Measurements from ENCODE around the gene NTM. TPM values are rescaled to one million over a fixed set of nuclear protein-coding genes. Genes with fewer than 3 reads are reported as not detected.

Gene NTM
- total and polyA plus RNA-seq, 2 donors (not counting 1 experiment from before 2014, with no cell fraction given): 12.3 to 28.6 TPM

DNA sequence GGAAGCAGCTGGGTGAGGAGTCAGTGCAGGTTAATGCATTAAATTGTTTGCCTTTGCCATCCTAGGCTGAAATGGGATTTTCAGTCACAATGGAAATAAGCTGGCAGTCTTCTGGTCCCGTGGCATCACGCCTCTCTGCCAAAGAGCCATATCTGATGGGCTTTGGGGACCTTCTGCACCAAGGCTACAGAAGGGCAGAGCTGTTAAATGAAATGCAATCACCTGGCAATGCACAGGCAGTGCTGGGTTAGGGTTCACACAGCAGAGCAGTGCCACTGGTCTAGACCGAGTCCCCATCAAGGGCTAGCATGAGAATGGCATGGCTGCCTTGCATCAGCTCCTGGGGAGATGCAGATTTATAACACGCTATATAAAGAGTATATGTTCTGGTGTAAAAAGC, 749.2 kb downstream of the NTM start:
- no peak for DNase-seq (ENCODE audit: low read depth in 2 of 2)
- TF ChIP-seq EZH2 (IDR thresholded peaks at IDR 0.05; ENCODE audit: low read length, missing control alignments): no peak
- TF ChIP-seq, protein P1, sequence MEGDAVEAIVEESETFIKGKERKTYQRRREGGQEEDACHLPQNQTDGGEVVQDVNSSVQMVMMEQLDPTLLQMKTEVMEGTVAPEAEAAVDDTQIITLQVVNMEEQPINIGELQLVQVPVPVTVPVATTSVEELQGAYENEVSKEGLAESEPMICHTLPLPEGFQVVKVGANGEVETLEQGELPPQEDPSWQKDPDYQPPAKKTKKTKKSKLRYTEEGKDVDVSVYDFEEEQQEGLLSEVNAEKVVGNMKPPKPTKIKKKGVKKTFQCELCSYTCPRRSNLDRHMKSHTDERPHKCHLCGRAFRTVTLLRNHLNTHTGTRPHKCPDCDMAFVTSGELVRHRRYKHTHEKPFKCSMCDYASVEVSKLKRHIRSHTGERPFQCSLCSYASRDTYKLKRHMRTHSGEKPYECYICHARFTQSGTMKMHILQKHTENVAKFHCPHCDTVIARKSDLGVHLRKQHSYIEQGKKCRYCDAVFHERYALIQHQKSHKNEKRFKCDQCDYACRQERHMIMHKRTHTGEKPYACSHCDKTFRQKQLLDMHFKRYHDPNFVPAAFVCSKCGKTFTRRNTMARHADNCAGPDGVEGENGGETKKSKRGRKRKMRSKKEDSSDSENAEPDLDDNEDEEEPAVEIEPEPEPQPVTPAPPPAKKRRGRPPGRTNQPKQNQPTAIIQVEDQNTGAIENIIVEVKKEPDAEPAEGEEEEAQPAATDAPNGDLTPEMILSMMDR (conservative IDR thresholded peaks at IDR 0.05 in 1 of 2, IDR thresholded peaks at IDR 0.05 in 1 of 2; ENCODE audit: low read depth in 1 of 2, low read length in 2 of 2): no peak
- no peak overlapping the region for H3K4me2 ChIP-seq (ENCODE audit: extremely low read depth, insufficient read depth, low read length)
- H3K9me3 ChIP-seq (ENCODE audit: control insufficient read depth, insufficient read depth, low read depth, low read length): no peaks in the 10 kb centered on the region
- H3K27me3 ChIP-seq (ENCODE audit: control insufficient read depth, insufficient read depth, low read length): no peaks in the 10 kb centered on the region
- no peak overlapping the region for H2AFZ ChIP-seq (ENCODE audit: low read length)
- no peaks in the 10 kb centered on the region for H3K79me2 ChIP-seq (ENCODE audit: control insufficient read depth, insufficient read depth, low read length)
- no peak overlapping the region for H3K27ac ChIP-seq (ENCODE audit: insufficient read depth, low read length)
- H3K4me1 ChIP-seq (ENCODE audit: control insufficient read depth, extremely low read depth, insufficient read depth, low read length): no peaks in the 10 kb centered on the region
- H3K4me3 ChIP-seq (replicated peaks in 1 of 4; ENCODE audit: control extremely low read depth in 1 of 4, insufficient read depth in 1 of 4, low read depth in 3 of 4, low read length in 4 of 4): no peak overlapping the region
- no peaks in the 10 kb centered on the region for H3K36me3 ChIP-seq (ENCODE audit: control insufficient read depth, insufficient read depth, low read length)
- H4K20me1 ChIP-seq (ENCODE audit: control insufficient read depth, extremely low read depth, insufficient read depth, low read length): no peaks in the 10 kb centered on the region
- no peak overlapping the region for H3K9ac ChIP-seq (ENCODE audit: insufficient read depth, low read length)

- TF ChIP-seq, protein P1 (conservative IDR thresholded peaks at IDR 0.05 in 1 of 2, IDR thresholded peaks at IDR 0.05 in 1 of 2; ENCODE audit: low read depth in 1 of 2, low read length in 2 of 2): no peak
- TF ChIP-seq EZH2 (IDR thresholded peaks at IDR 0.05; ENCODE audit: low read length, missing control alignments): no peak
- H3K9ac ChIP-seq (ENCODE audit: insufficient read depth, low read length): no peak overlapping the region
- H4K20me1 ChIP-seq (ENCODE audit: control insufficient read depth, extremely low read depth, insufficient read depth, low read length): no peaks in the 10 kb centered on the region
- no peaks in the 10 kb centered on the region for H3K27me3 ChIP-seq (ENCODE audit: control insufficient read depth, insufficient read depth, low read length)
- peak in 1 of 2 donors; percentile 6 for DNase-seq (ENCODE audit: low read depth in 2 of 2)
- H3K9me3 ChIP-seq (ENCODE audit: control insufficient read depth, insufficient read depth, low read depth, low read length): no peaks in the 10 kb centered on the region
- H3K4me2 ChIP-seq (ENCODE audit: extremely low read depth, insufficient read depth, low read length): no peak overlapping the region
- H3K4me1 ChIP-seq (ENCODE audit: control insufficient read depth, extremely low read depth, insufficient read depth, low read length): peaks cover 9% of the 10 kb centered on the region
- no peaks in the 10 kb centered on the region for H3K36me3 ChIP-seq (ENCODE audit: control insufficient read depth, insufficient read depth, low read length)
- no peaks in the 10 kb centered on the region for H3K79me2 ChIP-seq (ENCODE audit: control insufficient read depth, insufficient read depth, low read length)
- H2AFZ ChIP-seq (ENCODE audit: low read length): no peak overlapping the region
- no peak overlapping the region for H3K27ac ChIP-seq (ENCODE audit: insufficient read depth, low read length)
- no peak overlapping the region for H3K4me3 ChIP-seq (replicated peaks in 1 of 4; ENCODE audit: control extremely low read depth in 1 of 4, insufficient read depth in 1 of 4, low read depth in 3 of 4, low read length in 4 of 4)
Measured at GRCh38 chr11:132122735-132123134, 752.3 kb downstream of the NTM start.

DNA sequence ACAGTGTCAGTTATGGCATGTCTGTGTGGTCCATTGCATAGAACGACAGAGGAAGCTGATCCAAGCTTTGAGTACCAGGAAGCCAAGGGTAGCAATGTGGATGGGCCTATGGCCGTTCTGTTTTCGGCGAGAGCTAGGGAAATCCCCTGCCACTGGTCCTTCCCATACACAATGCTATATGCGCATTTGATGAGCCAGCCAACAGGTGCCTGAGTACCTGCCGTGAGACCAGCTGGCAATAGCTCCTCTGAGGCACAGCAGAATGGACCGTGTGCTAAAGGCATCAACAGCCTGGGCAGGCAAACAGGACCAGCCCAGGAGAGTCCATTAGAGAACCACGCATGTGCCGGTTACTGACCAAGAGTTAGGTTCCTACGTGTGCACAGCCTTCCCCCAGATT, 753.0 kb downstream of the NTM start:
- Histone ChIP-seq H3K36me3 (ENCODE audit: control insufficient read depth, insufficient read depth, low read length) (no peaks in the 10 kb centered on the region), H3K27ac (ENCODE audit: insufficient read depth, low read length) (no peak overlapping the region), H3K4me1 (ENCODE audit: control insufficient read depth, extremely low read depth, insufficient read depth, low read length) (peaks cover 9% of the 10 kb centered on the region), H3K9me3 (ENCODE audit: control insufficient read depth, insufficient read depth, low read depth, low read length) (no peaks in the 10 kb centered on the region), H3K4me2 (ENCODE audit: extremely low read depth, insufficient read depth, low read length) (no peak overlapping the region), H3K79me2 (ENCODE audit: control insufficient read depth, insufficient read depth, low read length) (no peaks in the 10 kb centered on the region), H3K4me3 (replicated peaks in 1 of 4; ENCODE audit: control extremely low read depth in 1 of 4, insufficient read depth in 1 of 4, low read depth in 3 of 4, low read length in 4 of 4) (no peak overlapping the region), H3K9ac (ENCODE audit: insufficient read depth, low read length) (no peak overlapping the region), H3K27me3 (ENCODE audit: control insufficient read depth, insufficient read depth, low read length) (no peaks in the 10 kb centered on the region), H2AFZ (ENCODE audit: low read length) (no peak overlapping the region), H4K20me1 (ENCODE audit: control insufficient read depth, extremely low read depth, insufficient read depth, low read length) (no peaks in the 10 kb centered on the region)
- no peak for DNase-seq (ENCODE audit: low read depth in 2 of 2)
- no peak for TF ChIP-seq EZH2 (IDR thresholded peaks at IDR 0.05; ENCODE audit: low read length, missing control alignments)
